H1 (cell line): Measurements from ENCODE around the gene RGS9BP. TPM values are rescaled to one million over a fixed set of nuclear protein-coding genes. Genes with fewer than 3 reads are reported as not detected.

Experiments
- ASH2L ChIP-seq: fragments of 200-600, 300-600 bp; sonication (generic); IDR thresholded peaks from one replicate; pipeline ENCODE4 v1.7.1; 2017; ENCODE audit warnings: low read length
- ATF2 ChIP-seq: IDR thresholded peaks from 2 replicates; pipeline ENCODE4 v1.6.1; 2012; ENCODE audit warnings: low read length, inconsistent platforms
- ATF3 ChIP-seq: IDR thresholded peaks from 2 replicates; pipeline ENCODE4 v1.6.1; 2011; ENCODE audit warnings: low read depth, mild to moderate bottlenecking, low read length; ENCODE audit not compliant: insufficient read depth
- BACH1 ChIP-seq: IDR thresholded peaks from 2 replicates; pipeline ENCODE4 v1.6.1; 2012; ENCODE audit warnings: low read length, improper control_type of control experiment
- BRCA1 ChIP-seq: IDR thresholded peaks from 2 replicates; pipeline ENCODE4 v1.6.1; 2012; ENCODE audit warnings: low read depth, low read length, improper control_type of control experiment
- CBX5 ChIP-seq: fragments of 300-800, 300-1000 bp; sonication (generic); IDR thresholded peaks from 2 replicates; pipeline ENCODE4 v1.7.1; 2016; ENCODE audit warnings: antibody characterized with exemption, low read length, low read depth
- CEBPB ChIP-seq: IDR thresholded peaks from 2 replicates; pipeline ENCODE4 v1.6.1; 2012; ENCODE audit warnings: low read depth, low read length
- CREB1 ChIP-seq: IDR thresholded peaks from 2 replicates; pipeline ENCODE4 v1.6.1; 2012; ENCODE audit warnings: inconsistent platforms
- CTBP2 ChIP-seq: IDR thresholded peaks from 2 replicates; pipeline ENCODE4 v1.7.0; 2011; ENCODE audit warnings: borderline replicate concordance, mild to moderate bottlenecking, moderate library complexity, mixed read lengths, low read length; ENCODE audit not compliant: insufficient read depth, insufficient read length
- EP300 ChIP-seq, 2 experiments: IDR thresholded peaks; 1 replicate in 1 of 2; 2 replicates in 1 of 2; pipeline ENCODE4 v1.6.1; 2011 to 2012; ENCODE audit warnings: low read depth in 2 of 2, low read length in 2 of 2, mild to moderate bottlenecking in 2 of 2, borderline replicate concordance in 1 of 2, inconsistent platforms in 1 of 2, moderate library complexity in 1 of 2
- HDAC2 ChIP-seq, 2 experiments: fragments of 300-600 bp in 1 of 2; sonication (generic) in 1 of 2; IDR thresholded peaks; 2 replicates each; pipeline ENCODE4 v1.6.1; 2011 to 2012; ENCODE audit warnings: low read depth in 2 of 2, low read length in 2 of 2, mild to moderate bottlenecking in 2 of 2, moderate library complexity in 2 of 2, borderline replicate concordance in 1 of 2, inconsistent platforms in 1 of 2
- HDAC6 ChIP-seq: IDR thresholded peaks from one replicate; pipeline ENCODE4 v1.7.1; 2012; ENCODE audit warnings: low read depth, mild to moderate bottlenecking, inconsistent platforms, low read length, moderate library complexity
- JUN ChIP-seq: IDR thresholded peaks from 2 replicates; pipeline ENCODE4 v1.6.1; 2011; ENCODE audit warnings: low read depth, mild to moderate bottlenecking, improper control_type of control experiment, low read length
- RAD21 ChIP-seq, 2 experiments: IDR thresholded peaks in 1 of 2; conservative IDR thresholded peaks in 1 of 2; 2 replicates each; pipeline ENCODE4 v1.6.1; 2011; ENCODE audit warnings: low read depth in 2 of 2, low read length in 2 of 2, improper control_type of control experiment in 1 of 2, inconsistent platforms in 1 of 2, mild to moderate bottlenecking in 1 of 2, moderate library complexity in 1 of 2
- RBBP5 ChIP-seq: IDR thresholded peaks from 2 replicates; pipeline ENCODE4 v1.7.1; 2012; ENCODE audit warnings: low read depth, mild to moderate bottlenecking, inconsistent platforms, low read length, moderate library complexity, borderline replicate concordance
- SAP30 ChIP-seq: fragments of 300-600 bp; sonication (generic); IDR thresholded peaks from 2 replicates; pipeline ENCODE4 v1.7.1; 2012; ENCODE audit warnings: low read length, moderate library complexity, mild to moderate bottlenecking, inconsistent platforms; ENCODE audit not compliant: insufficient read depth, insufficient replicate concordance
- SIRT6 ChIP-seq: IDR thresholded peaks from one replicate; pipeline ENCODE4 v1.7.1; 2012; ENCODE audit warnings: low read length, inconsistent platforms
- SP1 ChIP-seq: IDR thresholded peaks from 2 replicates; pipeline ENCODE4 v1.6.1; 2011; ENCODE audit warnings: low read depth, low read length
- SP4 ChIP-seq: IDR thresholded peaks from 2 replicates; pipeline ENCODE4 v1.6.1; 2012; ENCODE audit warnings: low read length, inconsistent platforms
- SRF ChIP-seq: IDR thresholded peaks from 2 replicates; pipeline ENCODE4 v1.6.1; 2011; ENCODE audit warnings: mild to moderate bottlenecking, low read depth, low read length, moderate library complexity
- SUZ12 ChIP-seq: fragments of 200-600 bp; sonication (generic); IDR thresholded peaks from 2 replicates; pipeline ENCODE4 v1.6.1; 2012; ENCODE audit warnings: mild to moderate bottlenecking, inconsistent platforms, low read length, moderate library complexity, mixed read lengths
- polyA plus RNA-seq, 7 experiments: library from polyadenylated mRNA; depleted of rRNA in 3 of 7; stranded (reverse) in 5 of 7; unstranded in 2 of 7; fragments of >200 nt in 5 of 7; fragments of 200-250 nt in 2 of 7; gene quantifications; 1 replicate in 5 of 7; 2 replicates in 1 of 7; 4 replicates in 1 of 7; pipeline versions ENCODE4 v1.2.1 to v1.2.3, GENCODE V29; 2011 to 2013; ENCODE audit warnings: missing spikeins in 2 of 7, mixed read lengths in 2 of 7
- total RNA-seq: library from RNA; stranded (reverse); fragmentation: NEBNext Ultra II Directional; extraction: Animal tissue kit (Norgen Biotek cat#: 25700); gene quantifications from 2 replicates; pipeline ENCODE4 v1.2.1, GENCODE V29; 2021
- TF ChIP-seq, protein P1 (sequence below): IDR thresholded peaks from 2 replicates; pipeline ENCODE4 v1.6.1; 2012; ENCODE audit warnings: inconsistent platforms
- TF ChIP-seq, protein P2 (sequence below): IDR thresholded peaks from 2 replicates; pipeline ENCODE4 v1.6.1; 2012; ENCODE audit warnings: inconsistent platforms

RGS9BP gene
- total and polyA plus RNA-seq, 2 of the 8 experiments (the other 6 are each of a cell fraction or from before 2014, with no cell fraction given): 0.11 to 0.26 TPM

- no peak for TF ChIP-seq SAP30
- no peak for TF ChIP-seq SIRT6
- peak; percentile 29 to 53 for TF ChIP-seq RAD21 (IDR thresholded peaks at IDR 0.05 in 1 of 2, conservative IDR thresholded peaks at IDR 0.05 in 1 of 2; ENCODE audit: low read depth in 2 of 2, low read length in 2 of 2)
- no peak for TF ChIP-seq RBBP5
- no peak for TF ChIP-seq BACH1
- no peak for TF ChIP-seq SRF
- no peak for TF ChIP-seq CREB1
- TF ChIP-seq, protein P1, sequence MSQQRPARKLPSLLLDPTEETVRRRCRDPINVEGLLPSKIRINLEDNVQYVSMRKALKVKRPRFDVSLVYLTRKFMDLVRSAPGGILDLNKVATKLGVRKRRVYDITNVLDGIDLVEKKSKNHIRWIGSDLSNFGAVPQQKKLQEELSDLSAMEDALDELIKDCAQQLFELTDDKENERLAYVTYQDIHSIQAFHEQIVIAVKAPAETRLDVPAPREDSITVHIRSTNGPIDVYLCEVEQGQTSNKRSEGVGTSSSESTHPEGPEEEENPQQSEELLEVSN: peak; percentile 89
- TF ChIP-seq SP4: no peak
- TF ChIP-seq HDAC6: no peak
- TF ChIP-seq, protein P2, sequence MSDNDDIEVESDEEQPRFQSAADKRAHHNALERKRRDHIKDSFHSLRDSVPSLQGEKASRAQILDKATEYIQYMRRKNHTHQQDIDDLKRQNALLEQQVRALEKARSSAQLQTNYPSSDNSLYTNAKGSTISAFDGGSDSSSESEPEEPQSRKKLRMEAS: peak; percentile 97
- no peak for TF ChIP-seq CEBPB
- no peak for TF ChIP-seq HDAC2 (IDR thresholded peaks at IDR 0.05; ENCODE audit: borderline replicate concordance in 1 of 2, low read depth in 2 of 2, low read length in 2 of 2)
- TF ChIP-seq JUN: no peak
- TF ChIP-seq ASH2L: no peak
- TF ChIP-seq SUZ12: no peak
- TF ChIP-seq BRCA1: no peak
- no peak for TF ChIP-seq CTBP2
- no peak for TF ChIP-seq ATF3
- TF ChIP-seq SP1: no peak
- TF ChIP-seq ATF2: no peak
- TF ChIP-seq CBX5: no peak
- no peak for TF ChIP-seq EP300 (IDR thresholded peaks at IDR 0.05; ENCODE audit: borderline replicate concordance in 1 of 2, low read depth in 2 of 2, low read length in 2 of 2)
These were observed 44.0 kb downstream of the RGS9BP start, which contains the start of gene TDRD12 (continued) for GRCh38 chr19:32719611-32720059.
